ENCODE data around the gene GOLGA6L10.
"Not testable (repeated sequence)": the region's sequence is repeated elsewhere in the genome, so short reads cannot be mapped to it uniquely, and the experiment has no call there.

- TF ChIP-seq MAX (IDR thresholded peaks at IDR 0.05); RAD21 (IDR thresholded peaks at IDR 0.05); CTCF (IDR thresholded peaks at IDR 0.05; ENCODE audit: low read depth, low read length, missing input control); YY1 (IDR thresholded peaks at IDR 0.05); HNF4G (IDR thresholded peaks at IDR 0.05); JUND (IDR thresholded peaks at IDR 0.05); RXRA (IDR thresholded peaks at IDR 0.05); SP1 (IDR thresholded peaks at IDR 0.05); GABPA (IDR thresholded peaks at IDR 0.05 in 1 of 2, conservative IDR thresholded peaks at IDR 0.05 in 1 of 2); TAF1 (conservative IDR thresholded peaks at IDR 0.05); REST (IDR thresholded peaks at IDR 0.05): not testable (repeated sequence)
- TF ChIP-seq, protein P1, sequence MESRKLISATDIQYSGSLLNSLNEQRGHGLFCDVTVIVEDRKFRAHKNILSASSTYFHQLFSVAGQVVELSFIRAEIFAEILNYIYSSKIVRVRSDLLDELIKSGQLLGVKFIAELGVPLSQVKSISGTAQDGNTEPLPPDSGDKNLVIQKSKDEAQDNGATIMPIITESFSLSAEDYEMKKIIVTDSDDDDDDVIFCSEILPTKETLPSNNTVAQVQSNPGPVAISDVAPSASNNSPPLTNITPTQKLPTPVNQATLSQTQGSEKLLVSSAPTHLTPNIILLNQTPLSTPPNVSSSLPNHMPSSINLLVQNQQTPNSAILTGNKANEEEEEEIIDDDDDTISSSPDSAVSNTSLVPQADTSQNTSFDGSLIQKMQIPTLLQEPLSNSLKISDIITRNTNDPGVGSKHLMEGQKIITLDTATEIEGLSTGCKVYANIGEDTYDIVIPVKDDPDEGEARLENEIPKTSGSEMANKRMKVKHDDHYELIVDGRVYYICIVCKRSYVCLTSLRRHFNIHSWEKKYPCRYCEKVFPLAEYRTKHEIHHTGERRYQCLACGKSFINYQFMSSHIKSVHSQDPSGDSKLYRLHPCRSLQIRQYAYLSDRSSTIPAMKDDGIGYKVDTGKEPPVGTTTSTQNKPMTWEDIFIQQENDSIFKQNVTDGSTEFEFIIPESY (IDR thresholded peaks at IDR 0.05), result not testable (repeated sequence)
Measured at GRCh38 chr15:82322488-82322887, 26.8 kb downstream of the GOLGA6L10 start.
